Liver (tissue), 9 donors: ENCODE measurements around the gene KCNMB2. TPM values are rescaled to one million over a fixed set of nuclear protein-coding genes. Genes with fewer than 3 reads are reported as not detected.

Source experiments
- DNase-seq: peaks from one replicate; pipeline ENCODE4 v3.0.0-alpha.2; 2017; ENCODE audit warnings: low spot score
- H3K27ac ChIP-seq, 2 donors: one replicate each; pipeline ENCODE4 v1.7.0; 2013; ENCODE audit warnings: inconsistent platforms in 2 of 2, low read length in 2 of 2, control low read depth in 1 of 2, low read depth in 1 of 2, mild to moderate bottlenecking in 1 of 2
- H3K27me3 ChIP-seq, 4 donors: one replicate each; pipeline versions ENCODE4 v1.6.1 to v1.7.0; 2013; ENCODE audit warnings: low read length in 3 of 4, inconsistent platforms in 1 of 4, mild to moderate bottlenecking in 1 of 4, moderate library complexity in 1 of 4; ENCODE audit not compliant: control insufficient read depth in 4 of 4, insufficient read depth in 4 of 4
- H3K36me3 ChIP-seq, 4 donors: one replicate each; pipeline versions ENCODE4 v1.6.1 to v1.7.0; 2013; ENCODE audit warnings: low read length in 3 of 4, mild to moderate bottlenecking in 3 of 4, low read depth in 1 of 4, moderate library complexity in 1 of 4; ENCODE audit not compliant: control insufficient read depth in 4 of 4, insufficient read depth in 3 of 4
- H3K4me1 ChIP-seq, 4 donors: one replicate each; pipeline versions ENCODE4 v1.6.1 to v1.7.0; 2013; ENCODE audit warnings: low read length in 3 of 4, mild to moderate bottlenecking in 3 of 4, moderate library complexity in 1 of 4; ENCODE audit not compliant: control insufficient read depth in 4 of 4, insufficient read depth in 4 of 4
- H3K4me3 ChIP-seq, 3 donors: one replicate each; pipeline versions ENCODE4 v1.6.1 to v1.7.0; 2013; ENCODE audit warnings: low read length in 3 of 3, control low read depth in 1 of 3, low read depth in 1 of 3, mild to moderate bottlenecking in 1 of 3
- H3K9ac ChIP-seq, 2 donors: one replicate each; pipeline ENCODE4 v1.7.0; 2013; ENCODE audit warnings: low read length in 2 of 2, mild to moderate bottlenecking in 2 of 2, moderate library complexity in 2 of 2, control low read depth in 1 of 2, low read depth in 1 of 2
- H3K9me3 ChIP-seq, 4 donors: one replicate each; pipeline versions ENCODE4 v1.6.1 to v1.7.0; 2013; ENCODE audit warnings: low read length in 3 of 4; ENCODE audit not compliant: control insufficient read depth in 4 of 4
- EGR1 ChIP-seq, 2 donors: IDR thresholded peaks; 2 replicates each; pipeline ENCODE4 v1.6.1; 2016 to 2018; ENCODE audit warnings: antibody characterized with exemption in 2 of 2, low read depth in 2 of 2
- FOXA1 ChIP-seq: IDR thresholded peaks from 2 replicates; pipeline ENCODE4 v1.6.1; 2016; ENCODE audit warnings: antibody characterized with exemption
- FOXA2 ChIP-seq: IDR thresholded peaks from 2 replicates; pipeline ENCODE4 v1.6.1; 2016; ENCODE audit warnings: antibody characterized with exemption
- HNF4A ChIP-seq, 2 donors: conservative IDR thresholded peaks; 2 replicates each; pipeline ENCODE4 v1.6.1; 2016; ENCODE audit warnings: antibody characterized with exemption in 2 of 2, mild to moderate bottlenecking in 2 of 2
- JUND ChIP-seq, 2 donors: IDR thresholded peaks; 2 replicates each; pipeline ENCODE4 v1.6.1; 2016; ENCODE audit warnings: antibody characterized with exemption in 2 of 2
- NR2F2 ChIP-seq: IDR thresholded peaks from 2 replicates; pipeline ENCODE4 v1.6.1; 2016; ENCODE audit warnings: antibody characterized with exemption
- RAD21 ChIP-seq, 2 donors: IDR thresholded peaks; 2 replicates each; pipeline ENCODE4 v1.6.1; 2016; ENCODE audit warnings: antibody characterized with exemption in 2 of 2, mild to moderate bottlenecking in 2 of 2
- RXRA ChIP-seq, 2 donors: IDR thresholded peaks; 2 replicates each; pipeline ENCODE4 v1.6.1; 2017 to 2018; ENCODE audit warnings: antibody characterized with exemption in 2 of 2, mild to moderate bottlenecking in 1 of 2
- SP1 ChIP-seq: IDR thresholded peaks from 2 replicates; pipeline ENCODE4 v1.6.1; 2018; ENCODE audit warnings: antibody characterized with exemption, mild to moderate bottlenecking
- TAF1 ChIP-seq: conservative IDR thresholded peaks from 2 replicates; pipeline ENCODE4 v1.6.1; 2016; ENCODE audit warnings: antibody characterized with exemption, mild to moderate bottlenecking
- YY1 ChIP-seq: IDR thresholded peaks from 2 replicates; pipeline ENCODE4 v1.6.1; 2016; ENCODE audit warnings: antibody characterized with exemption, mild to moderate bottlenecking
- WGBS: extraction: QIAGEN DNeasy Blood & Tissue Kit; methylation state at CpG from one replicate; pipeline ENCODE4 v1.1.7; 2013; 5-methylcytosine and 5-hydroxymethylcytosine counted together
- polyA plus RNA-seq, 2 donors: library from polyadenylated mRNA; stranded (reverse) in 1 of 2; unstranded in 1 of 2; fragments of 200-250 nt in 1 of 2; fragments of >200 nt in 1 of 2; fragmentation: Nextera tagmentation in 1 of 2; extraction: Ambion mirVana in 1 of 2; gene quantifications; one replicate each; pipeline versions ENCODE4 v1.2.1 to v1.2.3, GENCODE V29; 2013 to 2015
- total RNA-seq, 2 donors: library from RNA; depleted of rRNA; stranded (reverse); fragments of >200 nt; gene quantifications; one replicate each; pipeline ENCODE4 v1.2.3, GENCODE V29; 2014
- TF ChIP-seq, protein P1 (sequence below): IDR thresholded peaks from 2 replicates; pipeline ENCODE4 v1.6.1; 2016; ENCODE audit warnings: antibody characterized with exemption
- TF ChIP-seq, protein P2 (sequence below): IDR thresholded peaks from 2 replicates; pipeline ENCODE4 v1.6.1; 2016; ENCODE audit warnings: antibody characterized with exemption
- TF ChIP-seq, protein P3 (sequence below): IDR thresholded peaks from 2 replicates; pipeline ENCODE4 v1.6.1; 2016; ENCODE audit warnings: antibody characterized with exemption
- donor health status: healthy.
- donor health status: healthy.
- donor health status: healthy.
- donor health status: healthy.
- donor health status: healthy.

Gene KCNMB2
- total and polyA plus RNA-seq, 4 donors, result 0.08 to 0.33 (median 0.16) TPM; not detected in 1

DNA sequence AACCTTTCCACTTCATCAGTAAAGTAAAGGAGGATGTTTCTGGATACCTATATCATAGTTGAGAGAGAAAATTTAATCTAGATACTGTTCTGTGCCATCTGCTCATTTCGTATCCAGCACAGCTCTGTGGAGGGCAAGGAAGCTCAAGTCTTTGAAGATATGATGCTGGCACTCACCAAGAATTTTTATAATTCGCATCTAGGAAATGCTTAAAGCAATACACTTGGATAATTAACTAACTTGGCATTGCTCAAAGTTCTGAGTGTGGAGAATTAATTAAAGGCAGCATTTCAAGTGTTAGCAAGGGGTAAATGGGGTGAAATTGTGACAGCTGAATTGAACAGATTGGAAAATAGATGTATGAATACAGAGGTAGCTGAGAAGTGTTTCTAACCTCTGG, 213.2 kb downstream of the KCNMB2 start:
- WGBS, result 61% methylated on average over 2 of the region's 2 CpGs
- Histone ChIP-seq H3K36me3 (no peaks in the 10 kb centered on the region), H3K4me1 (no peaks in the 10 kb centered on the region), H3K27ac (no peak overlapping the region), H3K9me3 (peaks cover 0 to 3% (median 0%) of the 10 kb centered on the region in 4 donors), H3K9ac (no peak overlapping the region), H3K27me3 (no peaks in the 10 kb centered on the region), H3K4me3 (no peak overlapping the region)
- TF ChIP-seq FOXA2 (no peak), JUND (IDR thresholded peaks at IDR 0.05) (no peak), NR2F2 (no peak)
- no peak for DNase-seq

DNA sequence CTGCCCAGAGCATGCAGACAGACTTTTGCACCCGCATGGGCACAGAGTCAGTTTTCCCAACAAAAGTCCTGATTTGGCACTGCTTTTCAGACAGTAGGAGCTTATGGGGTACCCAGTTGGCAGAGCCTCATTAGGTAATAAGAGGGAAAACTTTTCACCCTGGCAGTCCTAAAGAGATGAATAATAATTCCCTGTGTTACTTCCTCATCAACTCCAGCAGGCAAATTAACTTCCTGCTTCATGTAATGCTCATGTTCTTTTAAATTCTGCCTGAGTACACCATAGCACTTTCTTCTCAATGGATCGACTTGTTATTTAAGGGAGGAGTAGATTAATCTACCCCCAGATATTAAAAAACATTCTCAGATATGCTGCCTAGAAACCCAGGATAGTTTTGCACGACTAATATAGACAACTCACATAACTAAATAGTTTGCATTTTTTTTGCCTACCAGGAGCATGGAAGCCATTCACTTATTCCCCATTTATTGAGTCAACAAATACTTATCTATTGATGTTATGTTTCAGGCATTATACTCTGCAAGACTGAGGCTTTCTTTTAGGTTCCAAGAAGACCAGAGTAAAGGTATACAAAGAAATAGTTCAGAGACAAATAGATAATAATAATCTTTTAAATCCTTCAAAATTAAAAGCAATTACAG, 214.5 kb downstream of the KCNMB2 start:
- TF ChIP-seq HNF4A (conservative IDR thresholded peaks at IDR 0.05) (no peak), RXRA (IDR thresholded peaks at IDR 0.05) (no peak), FOXA2 (no peak), SP1 (no peak), FOXA1 (no peak), TAF1 (no peak)
- TF ChIP-seq, protein P1, sequence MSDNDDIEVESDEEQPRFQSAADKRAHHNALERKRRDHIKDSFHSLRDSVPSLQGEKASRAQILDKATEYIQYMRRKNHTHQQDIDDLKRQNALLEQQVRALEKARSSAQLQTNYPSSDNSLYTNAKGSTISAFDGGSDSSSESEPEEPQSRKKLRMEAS, result no peak
- TF ChIP-seq, protein P2, sequence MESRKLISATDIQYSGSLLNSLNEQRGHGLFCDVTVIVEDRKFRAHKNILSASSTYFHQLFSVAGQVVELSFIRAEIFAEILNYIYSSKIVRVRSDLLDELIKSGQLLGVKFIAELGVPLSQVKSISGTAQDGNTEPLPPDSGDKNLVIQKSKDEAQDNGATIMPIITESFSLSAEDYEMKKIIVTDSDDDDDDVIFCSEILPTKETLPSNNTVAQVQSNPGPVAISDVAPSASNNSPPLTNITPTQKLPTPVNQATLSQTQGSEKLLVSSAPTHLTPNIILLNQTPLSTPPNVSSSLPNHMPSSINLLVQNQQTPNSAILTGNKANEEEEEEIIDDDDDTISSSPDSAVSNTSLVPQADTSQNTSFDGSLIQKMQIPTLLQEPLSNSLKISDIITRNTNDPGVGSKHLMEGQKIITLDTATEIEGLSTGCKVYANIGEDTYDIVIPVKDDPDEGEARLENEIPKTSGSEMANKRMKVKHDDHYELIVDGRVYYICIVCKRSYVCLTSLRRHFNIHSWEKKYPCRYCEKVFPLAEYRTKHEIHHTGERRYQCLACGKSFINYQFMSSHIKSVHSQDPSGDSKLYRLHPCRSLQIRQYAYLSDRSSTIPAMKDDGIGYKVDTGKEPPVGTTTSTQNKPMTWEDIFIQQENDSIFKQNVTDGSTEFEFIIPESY, result no peak
- Histone ChIP-seq H3K4me3 (no peak overlapping the region), H3K4me1 (no peaks in the 10 kb centered on the region), H3K9me3 (no peaks in the 10 kb centered on the region), H3K27ac (no peak overlapping the region), H3K36me3 (no peaks in the 10 kb centered on the region), H3K27me3 (no peaks in the 10 kb centered on the region), H3K9ac (no peak overlapping the region)
- DNase-seq, result no peak
- 63% methylated on average over 3 of the region's 3 CpGs for WGBS

DNA sequence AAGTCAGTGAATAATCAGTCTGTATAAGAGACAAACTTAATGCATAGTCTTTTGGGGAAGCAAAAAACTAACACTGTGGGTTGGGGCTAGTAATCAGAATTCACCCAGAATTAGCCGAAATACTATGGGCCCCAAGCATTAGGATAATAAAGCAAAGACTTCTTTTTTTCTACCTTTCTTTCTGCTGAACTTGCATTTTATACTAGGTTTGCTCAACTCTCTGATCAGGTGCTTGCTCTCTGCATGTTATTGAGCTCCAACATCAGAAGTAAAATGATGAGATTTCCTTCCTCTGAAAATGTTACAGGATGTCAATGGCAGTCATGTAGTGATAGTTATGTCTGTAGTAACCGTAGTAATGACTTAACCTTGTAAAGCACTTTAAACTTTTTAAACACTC, 216.6 kb downstream of the KCNMB2 start:
- TF ChIP-seq, protein P3, sequence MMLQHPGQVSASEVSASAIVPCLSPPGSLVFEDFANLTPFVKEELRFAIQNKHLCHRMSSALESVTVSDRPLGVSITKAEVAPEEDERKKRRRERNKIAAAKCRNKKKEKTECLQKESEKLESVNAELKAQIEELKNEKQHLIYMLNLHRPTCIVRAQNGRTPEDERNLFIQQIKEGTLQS, result no peak
- TF ChIP-seq FOXA1, result no peak
- no peak overlapping the region for H3K9ac ChIP-seq
- H3K9me3 ChIP-seq, result no peaks in the 10 kb centered on the region
- no peak overlapping the region for H3K27ac ChIP-seq
- WGBS, result 83% methylated on average over 2 of the region's 2 CpGs
- no peaks in the 10 kb centered on the region for H3K27me3 ChIP-seq
- H3K4me3 ChIP-seq, result no peak overlapping the region
- H3K36me3 ChIP-seq, result no peaks in the 10 kb centered on the region
- H3K4me1 ChIP-seq, result no peaks in the 10 kb centered on the region
- no peak for DNase-seq

DNA sequence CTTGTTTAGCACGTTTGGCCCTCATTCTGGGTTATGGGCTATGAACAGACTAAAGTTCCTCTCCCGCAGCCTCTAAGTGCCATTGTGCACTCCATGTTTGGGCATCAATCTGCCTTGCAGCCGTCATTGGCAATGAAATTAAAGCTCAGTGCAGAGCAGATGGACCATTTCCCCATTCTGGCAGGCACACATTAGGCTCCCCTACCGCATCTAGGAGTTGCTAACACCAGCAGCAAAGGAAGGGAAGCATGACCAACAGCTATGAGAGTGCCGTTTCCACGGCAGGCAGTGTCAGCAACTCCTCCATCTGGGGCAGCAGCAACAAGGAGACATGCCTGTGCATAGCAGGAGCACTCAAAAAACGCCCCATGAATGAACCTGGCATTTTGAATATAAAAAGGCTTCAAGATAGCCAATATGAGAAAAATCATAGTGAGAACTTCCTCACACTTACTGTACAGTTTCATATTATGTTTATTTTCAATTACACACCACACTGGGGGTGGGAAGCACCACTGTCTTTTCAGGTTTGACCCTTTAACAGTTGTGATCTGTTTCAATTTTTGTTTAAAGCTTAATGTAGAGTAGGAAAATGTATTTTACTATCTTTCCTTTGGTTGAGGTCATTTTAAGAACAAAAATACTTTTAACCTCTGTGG, 218.7 kb downstream of the KCNMB2 start:
- H3K36me3 ChIP-seq, result no peaks in the 10 kb centered on the region
- H3K27me3 ChIP-seq, result no peaks in the 10 kb centered on the region
- H3K9me3 ChIP-seq, result no peaks in the 10 kb centered on the region
- no peak overlapping the region for H3K27ac ChIP-seq
- H3K9ac ChIP-seq, result no peak overlapping the region
- no peak overlapping the region for H3K4me3 ChIP-seq
- H3K4me1 ChIP-seq, result no peaks in the 10 kb centered on the region
- 51% methylated on average over 7 of the region's 7 CpGs for WGBS
- no peak for DNase-seq
- TF ChIP-seq YY1, result no peak
- TF ChIP-seq, protein P2, result no peak
- TF ChIP-seq FOXA1, result no peak
- TF ChIP-seq, protein P1, result no peak
- TF ChIP-seq EGR1 (IDR thresholded peaks at IDR 0.05; ENCODE audit: low read depth in 2 of 2), result no peak
- no peak for TF ChIP-seq SP1
- no peak for TF ChIP-seq RXRA (IDR thresholded peaks at IDR 0.05)
- no peak for TF ChIP-seq JUND (IDR thresholded peaks at IDR 0.05)
- no peak for TF ChIP-seq RAD21 (IDR thresholded peaks at IDR 0.05)
- TF ChIP-seq NR2F2, result no peak
- TF ChIP-seq HNF4A (conservative IDR thresholded peaks at IDR 0.05), result no peak
- TF ChIP-seq, protein P3, result no peak
- no peak for TF ChIP-seq FOXA2
